CD4-positive, CD25-positive, alpha-beta regulatory T cell (primary cell): ENCODE data around the gene MLN. TPM values are rescaled to one million over a fixed set of nuclear protein-coding genes. Genes with fewer than 3 reads are reported as not detected.

Source experiments
- ATAC-seq, 2 donors: fragments of 150-1000 bp; cut with Tn5 transposase; one replicate each; pipeline ENCODE4 v1.10.0; 2021; ENCODE audit warnings: low read depth in 2 of 2, moderate number of reproducible peaks in 2 of 2, moderate library complexity in 1 of 2
- DNase-seq, 3 donors: peaks; one replicate each; pipeline versions ENCODE4 v3.0.0 to v3.0.0-alpha.2; 2012 to 2022; ENCODE audit warnings: mixed read lengths in 1 of 3
- H3K27ac ChIP-seq: one replicate; pipeline ENCODE4 v1.7.0; 2013; ENCODE audit warnings: mild to moderate bottlenecking, low read length; ENCODE audit not compliant: insufficient read depth, poor library complexity, severe bottlenecking
- H3K27me3 ChIP-seq: one replicate; pipeline ENCODE4 v1.7.0; 2013; ENCODE audit warnings: low read length; ENCODE audit not compliant: control insufficient read depth, insufficient read depth
- H3K36me3 ChIP-seq: one replicate; pipeline ENCODE4 v1.7.0; 2013; ENCODE audit warnings: mild to moderate bottlenecking, low read length, moderate library complexity; ENCODE audit not compliant: control insufficient read depth, insufficient read depth
- H3K4me1 ChIP-seq: 2 replicates; pipeline ENCODE4 v1.7.0; 2013; ENCODE audit warnings: mild to moderate bottlenecking, low read length; ENCODE audit not compliant: insufficient read depth, control insufficient read depth, poor library complexity, severe bottlenecking
- H3K4me3 ChIP-seq: one replicate; pipeline ENCODE4 v1.7.0; 2013; ENCODE audit warnings: low read depth, mild to moderate bottlenecking, low read length, moderate library complexity
- H3K9me3 ChIP-seq, 2 experiments: 1 replicate in 1 of 2; 2 replicates in 1 of 2; pipeline ENCODE4 v1.7.0; 2013; ENCODE audit warnings: low read length in 2 of 2, mild to moderate bottlenecking in 1 of 2, moderate library complexity in 1 of 2; ENCODE audit not compliant: control insufficient read depth in 2 of 2
- H3K27ac Mint-ChIP-seq, 3 donors: one replicate each; pipeline ENCODE4 v1.8.0; 2020 to 2022; ENCODE audit warnings: mild to moderate bottlenecking in 3 of 3, mixed read lengths in 3 of 3, moderate library complexity in 2 of 3
- H3K27me3 Mint-ChIP-seq: one replicate; pipeline ENCODE4 v1.8.0; 2022; ENCODE audit warnings: mild to moderate bottlenecking, mixed read lengths
- H3K36me3 Mint-ChIP-seq: one replicate; pipeline ENCODE4 v1.8.0; 2020; ENCODE audit warnings: mixed read lengths
- H3K4me1 Mint-ChIP-seq, 4 donors: one replicate each; pipeline ENCODE4 v1.8.0; 2020 to 2022; ENCODE audit warnings: mixed read lengths in 4 of 4, mild to moderate bottlenecking in 1 of 4
- H3K4me3 Mint-ChIP-seq, 4 donors: one replicate each; pipeline ENCODE4 v1.8.0; 2020 to 2022; ENCODE audit warnings: mild to moderate bottlenecking in 4 of 4, mixed read lengths in 4 of 4, moderate library complexity in 3 of 4
- H3K9me3 Mint-ChIP-seq, 7 donors: one replicate each; pipeline ENCODE4 v1.8.0; 2020 to 2022; ENCODE audit warnings: mixed read lengths in 7 of 7, mild to moderate bottlenecking in 3 of 7, moderate library complexity in 2 of 7
- polyA plus RNA-seq, 4 donors: library from polyadenylated mRNA; unstranded; fragments of 300-500 nt; fragmentation: Illumina TruSeq; gene quantifications; one replicate each; pipeline ENCODE4 v1.2.3, GENCODE V29; 2021
- total RNA-seq: library from RNA; stranded (reverse); gene quantifications from one replicate; pipeline ENCODE4 v1.2.3, GENCODE V29; 2022

Gene MLN
- total and polyA plus RNA-seq, 5 donors from 2014 or later, result not detected

GRCh38 chr6:33816911-33817310 lies 13.1 kb upstream of the MLN start:
- peaks cover 0 to 10% (median 3%) of the 10 kb centered on the region in 4 donors for H3K4me1 Mint-ChIP-seq

GRCh38 chr6:33815854-33816253 lies 12.1 kb upstream of the MLN start:
- Mint-ChIP-seq H3K27me3 (peaks cover 39% of the 10 kb centered on the region), H3K36me3 (no peaks in the 10 kb centered on the region), H3K4me3 (peak overlapping the region in 1 of 4 donors; percentile 75), H3K9me3 (peaks cover 0 to 3% (median 0%) of the 10 kb centered on the region in 7 donors), H3K4me1 (peaks cover 0 to 8% (median 3%) of the 10 kb centered on the region in 4 donors), H3K27ac (peak overlapping the region in 1 of 3 donors; percentile 18)
- ATAC-seq (no peak), DNase-seq (peak in 1 of 3 donors; percentile 36)
- H3K9me3 ChIP-seq, result no peaks in the 10 kb centered on the region
- H3K4me1 ChIP-seq, result no peaks in the 10 kb centered on the region
- no peaks in the 10 kb centered on the region for H3K36me3 ChIP-seq
- H3K4me3 ChIP-seq, result no peak overlapping the region
- H3K27me3 ChIP-seq, result peaks cover 12% of the 10 kb centered on the region
- H3K27ac ChIP-seq, result no peak overlapping the region

More at GRCh38 chr6:33816911-33817310, 13.1 kb upstream of the MLN start:
- H3K27ac Mint-ChIP-seq, result no peak overlapping the region
- DNase-seq (no peak), ATAC-seq (no peak)
- Histone ChIP-seq H3K4me3 (no peak overlapping the region), H3K9me3 (no peaks in the 10 kb centered on the region), H3K27ac (no peak overlapping the region), H3K36me3 (no peaks in the 10 kb centered on the region), H3K4me1 (no peaks in the 10 kb centered on the region), H3K27me3 (peaks cover 7% of the 10 kb centered on the region)
- no peaks in the 10 kb centered on the region for H3K36me3 Mint-ChIP-seq
- no peaks in the 10 kb centered on the region for H3K9me3 Mint-ChIP-seq
- H3K4me3 Mint-ChIP-seq, result no peak overlapping the region
- H3K27me3 Mint-ChIP-seq, result peaks cover 33% of the 10 kb centered on the region

GRCh38 chr6:33813990-33814985 lies 10.5 kb upstream of the MLN start:
- DNase-seq, result no peak
- ATAC-seq, result no peak
- H3K27me3 ChIP-seq, result peaks cover 14% of the 10 kb centered on the region
- no peaks in the 10 kb centered on the region for H3K36me3 ChIP-seq
- no peak overlapping the region for H3K4me3 ChIP-seq
- H3K9me3 ChIP-seq, result no peaks in the 10 kb centered on the region
- peaks cover 49% of the 10 kb centered on the region for H3K27me3 Mint-ChIP-seq
- peaks cover 0 to 4% (median 0%) of the 10 kb centered on the region in 7 donors for H3K9me3 Mint-ChIP-seq
- H3K36me3 Mint-ChIP-seq, result no peaks in the 10 kb centered on the region
- H3K4me3 Mint-ChIP-seq, result no peak overlapping the region
- peaks cover 0 to 5% (median 1%) of the 10 kb centered on the region in 4 donors for H3K4me1 Mint-ChIP-seq
- no peak overlapping the region for H3K27ac Mint-ChIP-seq
- no peaks in the 10 kb centered on the region for H3K4me1 ChIP-seq
- H3K27ac ChIP-seq, result no peak overlapping the region

GRCh38 chr6:33813246-33813904 lies 9.6 kb upstream of the MLN start:
- Histone ChIP-seq H3K27me3 (peaks cover 14% of the 10 kb centered on the region), H3K9me3 (no peaks in the 10 kb centered on the region), H3K4me1 (peaks cover 1% of the 10 kb centered on the region), H3K4me3 (no peak overlapping the region), H3K27ac (no peak overlapping the region), H3K36me3 (no peaks in the 10 kb centered on the region)
- Mint-ChIP-seq H3K9me3 (peaks cover 0 to 4% (median 0%) of the 10 kb centered on the region in 7 donors), H3K27ac (no peak overlapping the region), H3K36me3 (no peaks in the 10 kb centered on the region), H3K27me3 (peaks cover 56% of the 10 kb centered on the region), H3K4me3 (no peak overlapping the region), H3K4me1 (peaks cover 0 to 8% (median 4%) of the 10 kb centered on the region in 4 donors)
- no peak for DNase-seq
- no peak for ATAC-seq

- H3K27ac Mint-ChIP-seq, result no peak overlapping the region
- no peaks in the 10 kb centered on the region for H3K9me3 ChIP-seq
- peaks cover 8% of the 10 kb centered on the region for H3K4me1 ChIP-seq
- no peak overlapping the region for H3K4me3 Mint-ChIP-seq
- H3K36me3 Mint-ChIP-seq, result no peaks in the 10 kb centered on the region
- H3K4me3 ChIP-seq, result no peak overlapping the region
- ATAC-seq (no peak), DNase-seq (peak in 2 of 3 donors; percentile 20 to 30)
- peaks cover 0 to 4% (median 0%) of the 10 kb centered on the region in 7 donors for H3K9me3 Mint-ChIP-seq
- H3K4me1 Mint-ChIP-seq, result peaks cover 3 to 13% (median 10%) of the 10 kb centered on the region in 4 donors
- peaks cover 56% of the 10 kb centered on the region for H3K27me3 Mint-ChIP-seq
- H3K36me3 ChIP-seq, result no peaks in the 10 kb centered on the region
- no peak overlapping the region for H3K27ac ChIP-seq
- peaks cover 14% of the 10 kb centered on the region for H3K27me3 ChIP-seq
Observed at GRCh38 chr6:33812669-33813068, 8.9 kb upstream of the MLN start.

GRCh38 chr6:33809594-33809993 lies 5.8 kb upstream of the MLN start:
- DNase-seq (no peak), ATAC-seq (no peak)
- Mint-ChIP-seq H3K27ac (no peak overlapping the region), H3K27me3 (peaks cover 54% of the 10 kb centered on the region), H3K4me3 (no peak overlapping the region), H3K36me3 (no peaks in the 10 kb centered on the region), H3K9me3 (peaks cover 0 to 4% (median 0%) of the 10 kb centered on the region in 7 donors), H3K4me1 (peaks cover 8 to 23% (median 16%) of the 10 kb centered on the region in 4 donors)
- peaks cover 15% of the 10 kb centered on the region for H3K4me1 ChIP-seq
- H3K27me3 ChIP-seq, result peaks cover 16% of the 10 kb centered on the region
- no peak overlapping the region for H3K27ac ChIP-seq
- H3K36me3 ChIP-seq, result no peaks in the 10 kb centered on the region
- H3K4me3 ChIP-seq, result no peak overlapping the region
- no peaks in the 10 kb centered on the region for H3K9me3 ChIP-seq

- peaks cover 8 to 23% (median 16%) of the 10 kb centered on the region in 4 donors for H3K4me1 Mint-ChIP-seq
- DNase-seq, result no peak
- no peak for ATAC-seq
- H3K27ac ChIP-seq, result no peak overlapping the region
- H3K27me3 ChIP-seq, result peaks cover 16% of the 10 kb centered on the region
- no peak overlapping the region for H3K4me3 Mint-ChIP-seq
- peaks cover 57% of the 10 kb centered on the region for H3K27me3 Mint-ChIP-seq
- H3K4me3 ChIP-seq, result no peak overlapping the region
- no peaks in the 10 kb centered on the region for H3K9me3 ChIP-seq
- no peaks in the 10 kb centered on the region for H3K36me3 ChIP-seq
- peaks cover 0 to 4% (median 0%) of the 10 kb centered on the region in 7 donors for H3K9me3 Mint-ChIP-seq
- H3K27ac Mint-ChIP-seq, result peak overlapping the region in 1 of 3 donors; percentile 80
- no peaks in the 10 kb centered on the region for H3K36me3 Mint-ChIP-seq
- H3K4me1 ChIP-seq, result peaks cover 15% of the 10 kb centered on the region
Observed at GRCh38 chr6:33808641-33809180, 4.9 kb upstream of the MLN start.
